DMS79 (cell line): ENCODE data around the gene R3HCC1L.
"Not testable (repeated sequence)": the region's sequence is repeated elsewhere in the genome, so short reads cannot be mapped to it uniquely, and the experiment has no call there.

Source experiments
- DNase-seq: peaks from one replicate; lab custom pipeline; 2025; lab: John Stamatoyannopoulos, UW

Gene R3HCC1L

DNA sequence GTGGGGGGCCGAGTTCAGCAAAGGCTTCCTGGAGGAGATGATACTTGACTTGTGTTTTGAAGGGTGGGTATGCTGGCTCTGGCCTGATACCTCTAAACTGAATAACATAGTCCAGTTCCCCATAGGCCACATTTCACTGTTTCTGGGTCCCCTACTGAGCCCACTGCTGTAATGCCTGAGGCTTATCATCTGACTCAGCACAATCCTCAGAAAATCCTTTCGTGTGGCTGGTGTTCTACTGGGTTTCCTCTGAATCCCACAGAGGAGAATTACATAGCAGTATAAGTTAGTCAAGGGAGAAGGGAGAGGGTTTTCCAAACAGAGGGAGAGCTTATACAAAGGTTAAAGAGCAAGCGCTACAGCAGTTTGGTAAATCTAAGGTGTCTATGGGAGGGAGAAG lies 2.8 kb upstream of the R3HCC1L start:
- no peak for DNase-seq

DNA sequence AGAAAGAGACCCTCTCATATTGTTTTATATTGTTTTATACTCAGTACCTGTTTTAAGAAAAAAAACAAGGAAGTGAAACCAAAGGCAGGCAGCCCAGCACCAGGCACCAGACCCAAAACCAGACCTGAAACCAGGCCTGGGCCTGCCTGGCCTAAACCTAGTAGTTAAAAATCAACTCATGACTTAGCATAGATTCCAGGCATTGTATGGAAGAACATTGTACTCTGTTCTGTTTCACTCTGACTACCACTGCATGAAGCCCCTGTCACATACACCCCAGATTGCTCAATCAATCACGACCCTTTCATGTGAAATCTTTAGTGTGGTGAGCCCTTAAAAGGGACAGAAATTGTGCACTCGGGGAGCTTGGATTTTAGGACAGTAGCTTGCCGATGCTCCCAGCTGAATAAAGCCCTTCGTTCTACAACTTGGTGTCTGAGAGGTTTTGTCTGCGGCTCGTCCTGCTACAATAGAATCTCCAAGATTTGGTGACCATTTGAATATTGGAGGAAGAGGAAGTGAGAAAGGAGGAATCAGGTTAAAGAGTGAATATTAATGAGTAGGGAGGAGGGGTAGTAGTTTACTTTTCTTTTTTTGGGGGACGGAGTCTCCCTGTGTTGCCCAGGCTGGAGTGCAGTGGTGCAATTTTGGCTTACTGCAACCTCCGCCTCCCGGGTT lies 1.2 kb upstream of the R3HCC1L start:
- DNase-seq: not testable (repeated sequence)

DNA sequence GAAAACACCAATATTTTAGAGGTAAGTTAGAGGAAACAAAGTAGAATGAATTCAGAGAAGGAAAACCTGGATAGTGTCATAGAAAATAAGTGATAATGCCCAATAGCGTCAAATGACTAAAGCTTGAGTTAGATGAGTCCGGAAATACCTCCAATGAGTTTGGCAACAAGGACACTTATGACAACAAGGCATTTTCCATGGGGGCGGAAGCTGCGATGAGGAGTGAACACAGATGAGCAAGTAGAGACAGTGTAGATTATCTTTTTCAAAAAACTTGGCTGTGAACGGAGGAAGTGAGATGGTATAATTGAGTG lies 383 bp upstream of the R3HCC1L start:
- no peak for DNase-seq

DNA sequence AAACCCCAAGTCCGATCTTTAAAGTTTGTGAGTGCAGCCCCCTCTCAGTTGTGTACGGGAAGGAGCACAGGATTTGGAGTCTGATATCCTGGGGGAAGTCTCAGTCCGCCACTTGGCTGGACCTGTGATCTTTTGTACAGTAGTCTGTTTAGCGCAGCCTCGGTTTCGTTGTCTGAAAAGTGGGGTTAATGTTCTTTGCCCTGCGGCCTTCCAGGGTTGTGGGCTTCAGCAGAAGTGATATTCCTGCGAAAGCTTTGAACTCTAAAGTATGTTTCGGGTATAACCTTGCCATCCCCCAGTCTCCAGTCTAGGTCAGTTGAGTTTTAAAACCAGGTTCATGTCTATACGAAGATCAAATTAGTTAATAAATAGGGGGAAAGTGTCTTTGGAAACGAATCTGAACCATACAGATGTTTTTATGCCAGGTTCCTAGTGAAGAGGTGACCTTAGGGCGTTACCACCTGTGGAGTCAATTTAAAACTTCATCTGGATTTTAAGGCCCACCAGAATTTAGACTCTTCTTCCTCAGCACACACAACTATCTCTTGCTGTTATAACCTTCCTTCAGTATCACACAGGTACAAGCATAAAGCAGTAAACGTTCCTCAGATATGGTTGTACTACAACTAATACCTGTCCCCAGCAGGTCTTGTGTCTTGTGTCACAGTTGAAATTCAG lies 904 bp downstream of the R3HCC1L start:
- no peak for DNase-seq

DNA sequence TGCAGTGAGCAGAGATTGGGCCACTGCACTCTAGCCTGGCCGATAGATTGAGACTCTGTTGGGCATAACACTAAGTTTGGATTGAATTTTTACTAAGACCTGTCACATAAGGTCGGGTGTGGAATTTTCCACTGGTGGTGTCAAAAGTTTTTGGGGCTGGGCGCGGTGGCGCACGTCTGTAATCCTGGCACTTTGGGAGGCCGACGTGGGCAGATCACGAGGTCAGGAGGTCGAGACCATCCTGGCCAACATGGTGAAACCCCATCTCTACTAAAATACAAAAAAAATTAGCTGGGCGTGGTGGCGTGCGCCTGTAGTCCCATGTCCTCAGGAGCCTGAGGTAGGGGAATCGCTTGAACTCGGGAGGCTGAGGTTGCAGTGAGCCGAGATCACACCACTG lies 2.3 kb downstream of the R3HCC1L start:
- not testable (repeated sequence) for DNase-seq

DNA sequence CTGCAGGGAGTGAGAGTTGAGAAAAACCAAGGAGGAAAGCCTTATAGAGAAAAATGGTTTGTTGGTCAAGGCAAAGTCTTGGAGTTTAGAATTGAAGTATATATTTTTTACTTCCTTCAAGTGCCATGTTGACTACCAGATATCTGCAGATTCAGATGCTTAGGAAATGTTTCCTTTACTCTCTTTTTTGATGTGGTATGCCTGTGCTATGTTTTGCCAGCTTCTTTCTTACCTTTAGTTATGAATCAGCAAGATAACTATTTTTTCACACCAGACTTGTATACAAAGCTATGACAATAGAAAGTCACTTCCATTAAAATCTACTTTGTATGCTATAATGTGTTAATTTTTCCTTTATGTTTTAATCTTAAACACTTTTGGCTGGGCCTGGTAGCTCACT lies 3.6 kb downstream of the R3HCC1L start:
- DNase-seq: no peak

DNA sequence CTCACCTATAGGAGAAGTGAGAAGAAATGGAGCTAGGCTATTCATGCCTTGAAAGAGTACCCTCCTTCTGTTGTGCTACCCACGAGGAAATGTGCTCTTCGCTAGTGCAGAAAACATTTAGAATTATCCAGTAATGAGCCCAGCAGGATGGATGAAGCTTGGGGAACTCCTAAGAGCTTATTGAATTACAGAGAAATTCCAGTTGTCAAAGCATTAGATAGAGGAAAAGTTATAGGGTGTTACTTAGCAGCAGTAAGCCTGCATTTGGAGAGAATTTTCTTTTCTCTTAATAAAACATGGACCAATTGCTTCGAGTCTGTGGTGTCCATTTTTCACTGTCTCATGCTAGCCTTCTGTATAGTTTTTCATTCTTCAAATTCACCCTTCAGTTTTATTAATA lies 5.0 kb downstream of the R3HCC1L start:
- DNase-seq: no peak

DNA sequence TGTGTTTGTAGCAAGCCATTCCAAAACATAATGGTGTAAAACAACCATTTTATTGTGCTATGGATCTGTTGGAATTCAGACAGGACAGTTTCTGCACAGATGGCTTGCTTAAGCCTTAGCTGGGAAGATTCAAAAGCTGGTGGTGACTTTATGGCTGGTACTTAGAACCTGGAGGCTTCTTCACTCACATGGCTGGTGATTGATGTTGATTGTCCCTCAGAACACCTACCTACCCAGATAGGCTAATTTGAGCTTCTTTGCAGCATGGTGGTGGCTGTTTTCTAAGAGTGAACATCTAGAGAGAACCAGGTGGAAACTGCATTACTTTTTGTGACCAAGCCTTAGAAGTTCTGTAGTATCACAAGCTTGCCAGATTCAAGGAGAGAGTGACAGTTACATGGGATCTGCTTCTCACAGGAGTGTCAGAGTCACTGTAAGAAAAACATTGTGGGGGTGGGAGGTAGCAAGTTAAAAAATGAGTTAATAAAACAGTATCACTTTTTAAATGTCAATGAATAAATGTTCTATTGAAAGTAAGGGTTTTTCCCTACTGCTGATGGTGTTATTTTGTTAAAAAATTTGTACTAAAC lies 7.1 kb downstream of the R3HCC1L start:
- no peak for DNase-seq

DNA sequence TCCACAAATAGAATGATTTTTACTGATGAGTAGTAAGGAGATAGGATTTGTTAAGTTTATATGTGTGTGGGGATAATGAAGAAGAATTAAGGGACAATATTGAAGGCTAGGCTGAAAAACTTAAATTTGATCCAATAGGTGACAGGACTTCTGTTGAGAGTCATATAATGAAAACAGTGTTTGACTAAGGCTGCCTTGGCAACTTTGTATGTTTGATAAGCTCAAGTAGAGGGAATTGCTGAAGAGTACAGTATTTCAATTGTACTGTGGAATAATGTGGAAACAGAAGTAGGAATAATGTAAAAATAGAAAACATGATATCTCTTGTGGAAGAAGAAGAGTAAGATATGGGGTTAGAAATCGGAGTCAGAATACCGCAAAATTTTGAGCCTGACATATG lies 10.5 kb downstream of the R3HCC1L start:
- DNase-seq: no peak

DNA sequence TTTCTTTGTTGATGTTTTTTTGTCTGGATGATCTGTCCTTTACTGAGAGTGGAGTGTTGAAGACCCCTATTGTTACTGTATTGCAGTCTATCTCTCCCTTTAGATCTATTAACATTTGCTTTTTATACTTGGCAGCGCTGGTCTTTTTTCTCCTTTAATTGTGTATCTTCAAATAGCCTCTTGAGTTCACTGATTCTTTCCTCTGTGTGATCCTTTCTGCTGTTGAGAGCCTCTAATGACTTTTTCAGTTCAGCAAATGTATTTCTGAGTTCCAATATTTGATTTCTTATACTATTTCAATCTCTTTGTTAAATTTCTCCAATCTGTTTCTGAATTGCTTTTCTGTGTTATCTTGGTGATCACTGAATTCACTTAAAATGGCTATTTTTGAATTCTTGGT lies 15.4 kb downstream of the R3HCC1L start:
- no peak for DNase-seq

DNA sequence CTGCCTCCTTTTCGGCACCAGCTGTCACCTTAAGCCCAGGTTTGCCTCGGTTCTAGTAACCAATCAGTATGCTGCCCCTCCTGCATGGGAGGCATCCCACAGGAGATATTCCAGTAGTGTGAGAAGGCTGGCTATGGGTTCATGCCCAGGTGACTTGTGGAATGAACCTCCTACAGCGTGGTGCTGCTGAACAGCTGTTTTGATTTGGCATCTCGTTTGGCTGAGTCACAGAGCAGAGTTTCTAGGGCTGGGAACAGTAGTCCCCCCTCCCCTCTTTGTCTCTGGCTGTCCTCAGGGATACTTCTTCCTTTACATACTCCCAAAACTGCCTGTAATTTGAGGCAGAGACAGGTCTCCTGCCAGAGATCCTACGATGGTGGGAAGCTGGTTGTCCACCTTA lies 16.1 kb downstream of the R3HCC1L start:
- no peak for DNase-seq

DNA sequence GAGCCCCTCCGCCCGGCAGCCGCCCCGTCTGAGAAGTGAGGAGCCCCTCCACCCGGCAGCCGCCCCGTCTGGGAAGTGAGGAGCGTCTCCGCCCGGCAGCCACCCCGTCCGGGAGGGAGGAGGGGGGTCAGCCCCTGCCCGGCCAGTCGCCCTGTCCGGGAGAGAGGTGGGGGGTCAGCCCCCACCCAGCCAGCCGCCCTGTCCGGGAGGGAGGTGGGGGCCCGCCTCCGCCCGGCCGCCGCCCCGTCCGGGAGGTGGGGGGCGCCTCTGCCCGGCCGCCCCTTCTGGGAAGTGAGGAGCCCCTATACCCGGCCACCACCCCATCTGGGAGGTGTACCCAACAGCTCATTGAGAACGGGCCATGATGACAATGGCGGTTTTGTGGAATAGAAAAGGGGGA lies 18.3 kb downstream of the R3HCC1L start:
- not testable (repeated sequence) for DNase-seq

DNA sequence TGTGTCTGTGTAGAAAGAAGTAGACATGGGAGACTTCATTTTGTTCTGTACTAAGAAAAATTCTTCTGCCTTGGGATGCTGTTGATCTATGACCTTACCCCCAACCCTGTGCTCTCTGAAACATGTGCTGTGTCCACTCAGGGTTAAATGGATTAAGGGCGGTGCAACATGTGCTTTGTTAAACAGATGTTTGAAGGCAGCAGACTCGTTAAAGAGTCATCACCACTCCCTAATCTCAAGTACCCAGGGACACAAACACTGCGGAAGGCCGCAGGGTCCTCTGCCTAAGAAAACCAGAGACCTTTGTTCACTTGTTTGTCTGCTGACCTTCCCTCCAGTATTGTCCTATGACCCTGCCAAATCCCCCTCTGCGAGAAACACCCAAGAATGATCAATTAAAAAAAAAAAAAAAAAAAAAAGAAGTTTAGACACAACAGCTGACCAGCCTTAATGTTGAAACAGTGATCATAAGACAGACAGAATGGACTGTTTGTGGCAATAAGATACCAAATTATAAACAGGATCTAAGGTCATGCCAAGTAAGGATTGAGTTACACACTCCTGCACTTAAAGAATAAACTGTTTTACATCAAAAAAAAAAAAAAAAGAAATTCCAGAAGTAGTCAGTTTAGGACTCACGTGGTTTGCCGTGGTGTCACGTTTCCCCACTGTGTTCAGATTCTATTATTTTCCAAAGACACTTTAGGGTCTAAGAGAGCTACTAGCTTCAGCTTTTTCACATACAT lies 18.9 kb downstream of the R3HCC1L start:
- not testable (repeated sequence) for DNase-seq

DNA sequence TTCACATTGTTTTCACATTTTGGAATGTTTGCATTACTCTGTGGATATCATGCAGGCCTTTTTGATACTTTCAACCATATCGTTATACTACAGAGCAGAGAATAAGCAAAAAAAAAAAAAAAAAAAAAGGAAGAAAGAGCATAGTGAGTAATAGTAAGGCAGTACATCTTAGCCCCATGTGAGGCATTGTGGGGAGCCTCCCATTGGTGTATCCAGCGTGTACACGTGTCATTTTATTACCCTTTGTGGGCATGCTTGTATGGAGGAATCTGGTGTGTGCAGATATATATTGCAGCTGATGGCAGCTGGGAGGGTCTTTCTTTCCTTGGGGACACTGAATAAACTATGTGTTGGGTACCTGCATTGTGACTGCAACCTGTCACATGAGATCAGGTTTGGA lies 19.6 kb downstream of the R3HCC1L start:
- no peak for DNase-seq

DNA sequence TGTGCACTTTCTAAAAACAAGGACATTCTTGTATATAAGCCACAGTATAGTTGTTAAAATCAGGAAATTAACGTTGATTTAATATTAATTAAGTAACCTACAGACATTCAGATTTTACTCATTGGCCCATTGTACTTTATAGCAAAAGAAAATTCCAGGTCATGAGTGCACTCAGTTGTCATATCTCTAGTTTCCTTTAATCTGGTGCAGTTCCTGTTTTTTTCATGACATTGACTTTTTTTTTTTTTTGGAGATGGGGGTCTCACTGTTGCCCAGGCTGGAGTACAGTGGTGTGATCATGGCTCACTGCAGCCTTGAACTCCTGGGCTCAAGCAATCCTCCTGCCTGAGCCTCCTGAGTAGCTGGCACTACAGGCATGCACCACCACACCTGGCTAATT lies 24.1 kb downstream of the R3HCC1L start:
- DNase-seq: no peak

DNA sequence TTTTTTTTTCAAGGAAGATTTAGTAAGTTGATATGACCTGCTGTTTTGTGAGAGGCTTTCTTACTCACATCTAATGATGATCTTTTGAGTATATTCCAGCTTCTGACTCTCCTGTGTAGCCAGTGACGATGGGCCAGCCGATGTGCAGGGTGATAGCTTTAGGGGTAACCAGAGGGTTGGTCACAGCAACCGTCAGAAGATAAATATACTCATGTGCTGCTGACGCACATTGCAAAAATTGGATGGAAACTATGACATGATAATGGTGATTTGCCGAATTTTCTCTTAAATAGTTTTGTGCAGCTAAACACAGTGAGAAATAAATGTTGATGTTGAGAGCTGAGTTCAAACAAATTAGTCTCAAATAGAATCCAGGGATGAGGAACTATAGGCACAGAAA lies 29.5 kb downstream of the R3HCC1L start:
- no peak for DNase-seq

DNA sequence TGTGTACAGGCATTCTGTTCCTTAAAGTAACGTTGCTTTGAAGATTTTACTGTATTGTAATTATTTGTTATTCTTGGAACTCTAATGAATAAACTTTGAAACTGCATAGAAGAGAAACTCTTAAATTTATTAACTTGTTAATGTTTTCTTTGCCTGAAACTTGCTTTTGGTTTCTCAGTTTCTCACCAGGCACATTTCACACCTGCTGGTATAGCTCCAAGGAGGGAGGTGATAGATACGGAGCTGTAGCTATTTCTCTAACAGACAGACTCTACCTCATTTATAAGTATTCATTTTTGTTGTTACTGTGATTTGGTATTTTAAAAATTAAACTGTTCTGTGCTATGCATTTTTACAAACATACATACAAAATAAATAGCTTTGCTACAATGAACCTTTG lies 32.7 kb downstream of the R3HCC1L start:
- DNase-seq: no peak

DNA sequence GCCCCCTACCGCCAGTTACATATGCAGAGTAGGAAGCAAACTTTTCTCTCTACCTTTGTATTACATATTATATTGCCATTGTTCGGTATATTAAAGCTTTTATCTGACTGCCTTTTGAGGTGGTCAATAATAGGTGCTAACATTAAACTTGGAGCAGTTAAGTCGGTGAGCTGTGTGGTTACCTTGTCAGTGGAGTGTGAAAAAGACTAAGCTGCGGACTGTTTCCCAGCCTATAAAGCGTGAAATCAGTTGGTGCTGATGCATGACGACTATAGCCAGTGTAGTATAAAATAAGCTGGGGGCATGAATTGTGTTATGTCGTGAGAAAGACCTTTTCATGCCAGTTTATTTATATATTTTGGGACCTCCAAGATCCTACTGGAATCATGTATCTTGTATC lies 33.7 kb downstream of the R3HCC1L start:
- no peak for DNase-seq

DNA sequence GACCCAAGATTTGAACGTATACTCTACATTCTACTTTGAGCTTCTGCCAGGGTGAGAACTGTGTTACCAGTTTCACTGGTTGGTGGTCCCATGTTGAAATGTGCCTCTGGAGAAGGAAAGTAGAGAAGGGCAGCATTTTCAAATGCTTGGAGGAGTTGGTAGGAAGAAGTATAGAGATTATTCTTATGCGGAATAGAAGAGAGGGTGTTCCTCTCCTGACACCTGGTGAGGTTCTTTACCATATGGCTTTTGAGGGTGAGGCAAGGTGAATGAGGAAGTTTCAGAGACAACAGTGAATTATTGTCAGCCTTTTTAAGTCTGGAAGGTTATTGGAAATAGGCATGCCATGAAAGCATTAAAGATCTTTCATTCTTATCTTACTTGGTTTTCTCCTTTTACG lies 34.3 kb downstream of the R3HCC1L start:
- no peak for DNase-seq

DNA sequence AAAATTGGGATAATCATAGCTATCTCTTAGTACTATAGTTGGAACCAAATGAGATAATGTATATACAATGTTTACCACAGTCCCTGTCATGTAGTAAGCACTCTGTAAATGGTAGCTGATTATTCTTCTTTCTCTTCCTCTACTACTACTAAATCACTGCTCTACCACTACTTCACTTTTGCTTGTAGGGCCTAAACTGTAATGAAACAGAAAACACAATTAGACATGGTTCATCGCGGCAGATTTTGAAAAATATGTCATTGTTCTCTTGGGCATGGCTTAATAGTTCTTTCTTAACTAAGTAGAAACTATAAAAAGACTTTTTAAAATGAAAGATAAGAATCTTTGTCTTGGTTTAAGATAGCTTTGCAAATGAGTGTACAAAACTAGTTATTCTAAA lies 34.9 kb downstream of the R3HCC1L start:
- no peak for DNase-seq

DNA sequence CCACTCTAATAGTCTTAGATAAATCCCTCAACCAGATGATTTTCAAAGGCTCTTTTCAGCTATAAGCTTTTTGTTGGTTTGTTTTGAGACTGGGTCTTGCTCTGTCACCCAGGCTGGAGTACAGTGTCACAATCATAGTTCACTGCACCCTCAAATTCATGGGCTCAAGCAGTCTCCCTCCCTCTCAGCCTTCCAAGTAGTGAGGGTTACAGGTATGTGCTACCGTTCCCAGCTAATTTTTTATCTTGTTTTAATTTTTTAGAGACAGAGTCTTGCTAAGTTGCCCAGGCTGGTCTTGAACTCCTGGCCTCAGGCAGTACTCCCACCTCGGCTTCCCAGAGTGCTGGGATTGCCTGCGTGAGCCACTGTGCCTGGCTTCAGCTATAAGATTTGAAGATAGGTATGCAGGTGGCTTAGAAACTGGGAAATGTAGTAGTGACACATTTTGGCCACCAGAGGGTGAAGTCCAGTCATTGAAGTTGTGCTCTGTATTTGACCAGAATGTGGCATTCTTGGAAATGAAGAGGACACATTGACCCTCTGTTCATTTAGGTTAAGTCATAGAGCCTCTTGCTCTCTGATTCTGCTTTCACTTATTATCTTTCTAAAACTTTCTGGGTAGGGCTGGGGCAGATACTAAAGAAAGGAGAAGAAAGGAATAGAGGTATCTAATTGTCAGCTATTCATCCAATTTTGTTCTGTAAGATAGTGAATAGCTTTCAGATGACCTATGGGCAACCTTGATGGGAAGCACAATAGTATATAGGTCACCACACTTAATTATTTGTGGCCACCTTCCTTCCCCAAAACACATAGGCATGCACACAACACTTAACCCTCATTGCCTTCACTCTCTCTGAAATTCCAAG lies 36.0 kb downstream of the R3HCC1L start:
- DNase-seq: no peak

DNA sequence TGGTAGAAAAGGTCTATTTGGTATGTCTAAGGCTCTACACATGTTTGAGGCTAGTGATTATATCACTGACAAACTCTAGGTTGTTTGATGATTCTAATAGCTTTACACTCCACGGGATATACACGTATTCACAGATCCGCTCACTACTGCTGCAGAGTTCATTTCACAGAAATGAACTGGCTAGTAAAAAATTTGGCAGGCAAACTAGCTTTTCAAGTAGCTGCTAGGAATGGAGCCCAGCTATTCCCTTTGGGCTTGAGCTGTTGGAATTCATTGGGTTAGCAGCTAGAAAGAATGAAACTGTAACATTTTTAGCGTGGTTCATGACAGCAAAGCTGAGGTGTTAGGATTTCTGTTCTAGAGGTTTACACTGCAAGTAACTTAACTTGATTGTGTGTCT lies 37.6 kb downstream of the R3HCC1L start:
- no peak for DNase-seq
